Epithelial cell of esophagus (primary cell): Measurements from ENCODE around the gene ZNF616.

Source experiments
- DNase-seq: peaks from one replicate; pipeline ENCODE4 v3.0.0; 2010; ENCODE audit warnings: low read depth
- H3K4me3 ChIP-seq: 2 replicates; pipeline ENCODE4 v1.5.1; 2011; ENCODE audit warnings: mild to moderate bottlenecking, low read length, control low read depth
- TF ChIP-seq, protein P1 (sequence below): IDR thresholded peaks from 2 replicates; pipeline ENCODE4 v1.5.1; 2011; ENCODE audit warnings: low read depth, mild to moderate bottlenecking, low read length, control low read depth, inconsistent platforms; ENCODE audit not compliant: insufficient read depth; ENCODE audit errors: missing control alignments

The ZNF616 gene

DNA sequence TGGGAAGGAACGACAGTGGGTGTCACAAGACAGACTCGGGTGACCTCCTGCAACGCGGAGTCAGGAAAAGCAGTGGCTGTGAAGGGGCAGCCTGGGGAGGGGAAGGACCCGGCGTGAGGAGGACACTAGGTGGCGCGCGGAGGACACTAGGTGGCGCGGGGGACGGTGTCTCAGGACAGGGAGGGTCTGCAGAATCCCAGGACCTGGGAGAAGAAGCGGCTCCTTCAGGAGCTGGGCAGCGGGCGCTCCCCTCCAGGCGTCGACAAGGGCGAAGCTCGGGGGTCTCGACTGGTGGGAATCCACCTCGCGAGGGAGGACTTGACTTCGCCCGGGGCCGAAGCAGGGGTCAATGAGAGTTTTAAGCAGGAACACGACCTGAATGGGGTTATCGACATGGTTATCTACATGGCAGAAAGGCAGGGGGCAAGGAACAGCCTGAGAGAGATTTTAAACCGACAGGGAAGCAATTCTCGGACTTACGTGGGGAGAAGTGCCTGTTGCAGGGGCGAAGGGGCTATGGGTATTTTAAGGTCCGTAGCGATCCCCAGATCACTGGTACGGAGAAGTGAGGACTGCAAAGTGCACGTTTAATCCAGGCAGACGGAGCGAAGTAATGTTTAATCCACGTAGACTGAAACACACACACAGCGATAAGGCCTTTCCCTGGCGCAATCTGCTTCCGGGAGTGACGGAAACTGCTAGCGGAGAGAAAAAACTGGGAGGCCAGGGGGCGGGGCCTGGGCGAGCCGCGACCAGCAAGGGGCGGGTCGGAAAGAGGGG is at the start of gene ZNF616:
ZNF616 (minus strand) TSS at position 687 of the 780 bp plus-strand sequence. CDS start 9,426 bp downstream, outside the sequence.
- H3K4me3 ChIP-seq, result peak within 1 kb of the TSS; percentile 97
- TF ChIP-seq, protein P1, sequence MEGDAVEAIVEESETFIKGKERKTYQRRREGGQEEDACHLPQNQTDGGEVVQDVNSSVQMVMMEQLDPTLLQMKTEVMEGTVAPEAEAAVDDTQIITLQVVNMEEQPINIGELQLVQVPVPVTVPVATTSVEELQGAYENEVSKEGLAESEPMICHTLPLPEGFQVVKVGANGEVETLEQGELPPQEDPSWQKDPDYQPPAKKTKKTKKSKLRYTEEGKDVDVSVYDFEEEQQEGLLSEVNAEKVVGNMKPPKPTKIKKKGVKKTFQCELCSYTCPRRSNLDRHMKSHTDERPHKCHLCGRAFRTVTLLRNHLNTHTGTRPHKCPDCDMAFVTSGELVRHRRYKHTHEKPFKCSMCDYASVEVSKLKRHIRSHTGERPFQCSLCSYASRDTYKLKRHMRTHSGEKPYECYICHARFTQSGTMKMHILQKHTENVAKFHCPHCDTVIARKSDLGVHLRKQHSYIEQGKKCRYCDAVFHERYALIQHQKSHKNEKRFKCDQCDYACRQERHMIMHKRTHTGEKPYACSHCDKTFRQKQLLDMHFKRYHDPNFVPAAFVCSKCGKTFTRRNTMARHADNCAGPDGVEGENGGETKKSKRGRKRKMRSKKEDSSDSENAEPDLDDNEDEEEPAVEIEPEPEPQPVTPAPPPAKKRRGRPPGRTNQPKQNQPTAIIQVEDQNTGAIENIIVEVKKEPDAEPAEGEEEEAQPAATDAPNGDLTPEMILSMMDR, result peak; percentile 72
- DNase-seq, result peak; percentile 96

DNA sequence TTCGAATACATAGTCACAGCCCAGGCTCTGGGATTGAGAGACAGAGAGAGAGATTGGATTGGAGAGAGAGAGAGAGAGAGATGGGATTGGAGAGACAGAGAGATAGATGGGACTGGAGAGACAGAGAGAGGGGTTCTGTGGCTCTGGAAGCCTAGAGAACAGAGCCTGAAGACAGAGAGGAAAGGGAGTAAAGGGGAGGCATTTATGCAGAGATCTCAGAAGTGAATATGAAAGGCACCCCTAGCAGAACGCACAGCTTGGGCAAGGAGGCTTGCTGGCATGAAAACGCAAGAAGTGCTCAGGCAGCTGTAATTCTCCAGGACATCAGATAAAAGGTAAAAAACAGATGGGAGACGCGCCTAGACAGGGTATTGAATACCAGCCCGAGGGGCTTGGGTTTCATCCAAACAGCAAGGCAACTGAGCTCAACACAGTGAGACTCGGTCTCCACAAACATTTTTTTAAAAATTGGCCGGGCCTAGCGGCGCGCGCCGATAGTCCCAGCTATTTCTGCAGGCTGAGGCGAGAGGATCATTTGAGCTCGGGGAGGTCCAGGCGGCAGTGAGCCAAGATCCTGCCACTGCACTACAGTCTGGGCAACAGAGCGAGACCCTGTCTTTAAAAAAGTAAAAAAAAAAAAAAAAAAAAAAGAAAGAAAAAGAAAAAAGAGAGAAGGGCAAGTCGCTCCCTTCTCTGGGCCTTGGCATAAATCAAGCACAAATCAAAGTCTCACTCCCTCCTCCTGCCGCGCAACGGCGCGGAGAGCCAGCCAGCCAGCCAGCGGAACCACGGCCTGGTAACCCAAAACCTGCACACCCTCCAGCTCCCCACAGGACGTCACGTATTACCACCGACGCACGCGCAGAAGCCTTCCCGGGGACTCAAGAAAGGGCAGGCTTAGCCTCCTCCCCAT is 49.3 kb upstream of the ZNF616 start:
- peak overlapping the region; percentile 50 for H3K4me3 ChIP-seq
- TF ChIP-seq, protein P1, result no peak
- DNase-seq, result peak; percentile 61

DNA sequence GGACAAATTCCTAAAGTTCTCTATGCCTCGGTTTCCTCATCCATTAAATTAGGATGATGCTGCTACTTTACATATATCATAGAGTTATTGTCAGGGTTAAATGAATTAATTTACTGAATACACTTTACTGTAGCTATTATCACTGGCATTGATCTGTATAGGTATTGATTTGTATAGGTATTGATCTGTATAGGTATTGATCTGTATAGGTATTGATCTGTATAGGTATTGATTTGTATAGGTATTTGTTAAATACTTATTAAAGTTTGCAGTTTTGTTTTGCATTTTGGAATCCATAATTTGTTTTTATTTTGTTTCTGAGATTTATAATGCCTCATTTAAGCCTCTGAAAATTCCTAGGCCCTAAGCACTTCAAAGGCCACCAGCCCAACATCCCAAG is 47.7 kb upstream of the ZNF616 start:
- no peak overlapping the region for H3K4me3 ChIP-seq
- TF ChIP-seq, protein P1, result no peak
- DNase-seq, result no peak

DNA sequence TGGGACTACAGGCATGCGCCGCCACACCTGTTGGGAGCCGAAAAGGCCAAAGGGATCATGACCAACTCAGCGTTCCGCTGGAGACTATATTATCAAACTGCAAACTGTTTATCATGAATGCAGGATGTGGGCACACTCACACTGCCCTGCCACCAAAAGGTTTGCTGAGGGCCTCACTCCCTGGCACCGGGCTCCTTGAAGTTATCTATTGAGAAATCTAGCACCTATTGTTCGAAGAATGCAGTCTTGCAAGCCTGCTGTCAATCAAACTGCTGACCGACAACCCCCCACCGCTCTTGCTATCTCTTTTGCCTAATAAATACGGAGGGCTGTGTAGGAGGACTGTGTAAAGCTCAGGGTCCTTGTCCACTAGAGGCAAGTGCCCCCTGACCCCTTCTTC is 36.8 kb upstream of the ZNF616 start:
- peak; percentile 28 for DNase-seq
- TF ChIP-seq, protein P1, result no peak
- H3K4me3 ChIP-seq, result no peak overlapping the region

DNA sequence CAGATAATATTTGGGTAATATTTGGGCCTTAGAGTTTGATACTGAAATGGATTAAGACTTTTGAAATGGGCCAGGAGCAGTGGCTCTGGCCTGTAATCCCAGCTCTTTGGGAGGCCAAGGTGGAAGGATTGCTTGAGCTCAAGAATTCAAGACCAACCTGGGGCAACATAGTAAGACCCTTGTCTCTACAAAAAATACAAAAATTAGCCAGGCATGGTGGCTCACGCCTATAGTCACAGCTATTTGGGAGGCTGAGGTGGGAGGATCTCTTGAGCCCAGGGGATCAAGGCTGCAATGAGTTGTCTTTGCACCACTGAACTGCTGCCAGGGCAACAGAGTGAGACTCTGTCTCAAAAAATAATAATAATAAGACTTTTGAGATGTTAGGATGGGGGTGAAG is 32.6 kb upstream of the ZNF616 start:
- DNase-seq, result no peak
- no peak overlapping the region for H3K4me3 ChIP-seq
- TF ChIP-seq, protein P1, result no peak

DNA sequence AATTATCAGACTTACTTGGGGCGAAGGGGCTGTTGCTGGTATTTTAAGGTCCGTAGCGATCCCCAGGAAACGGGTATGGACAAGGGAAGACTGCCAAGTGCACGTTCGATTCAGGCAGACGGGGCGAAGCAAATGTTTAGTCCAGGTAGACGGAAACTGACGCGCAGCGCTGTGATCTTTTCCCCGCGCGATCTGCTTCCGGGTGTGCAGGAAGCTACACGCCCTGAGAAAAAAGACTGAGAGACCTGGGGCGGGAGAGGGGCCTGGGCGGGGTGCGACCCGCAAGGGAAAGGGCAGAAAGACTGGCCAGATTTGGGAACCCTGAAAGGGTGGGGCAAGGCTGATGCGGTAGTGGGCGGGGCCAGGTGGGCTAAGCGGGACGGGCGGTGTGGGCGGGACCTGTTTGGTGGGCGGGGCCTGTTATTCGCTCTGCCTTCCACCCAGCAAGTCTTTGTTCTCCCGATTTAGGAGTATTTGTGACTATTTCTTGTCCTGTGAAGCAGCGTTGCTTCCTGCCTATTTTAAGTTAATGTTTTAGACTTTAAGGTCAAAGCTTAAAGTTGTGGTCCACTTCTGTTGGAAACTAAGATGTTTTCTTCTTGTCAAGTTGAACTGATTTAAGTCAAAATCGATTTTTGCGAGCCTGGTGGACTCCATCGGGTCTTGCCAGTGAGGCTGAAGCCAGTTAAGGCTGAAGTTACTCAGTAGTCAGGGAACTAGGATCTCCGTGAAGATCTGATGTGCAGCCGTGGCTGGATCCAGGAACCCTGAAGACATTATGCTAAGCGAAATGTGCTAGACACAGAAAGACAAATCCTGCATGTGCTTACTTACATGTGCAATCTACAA is 31.8 kb upstream of the ZNF616 start, which contains the start of gene ZNF836:
ZNF836 (minus strand) TSS at position 301 of the 849 bp plus-strand sequence. CDS start 3,549 bp downstream, outside the sequence.
- TF ChIP-seq, protein P1, result no peak
- peak; percentile 87 for DNase-seq
- H3K4me3 ChIP-seq, result peak within 1 kb of the TSS; percentile 98
